GM12873 (cell line): ENCODE results near the gene GAP43.

Experiments
- CTCF ChIP-seq: IDR thresholded peaks from 2 replicates; pipeline ENCODE4 v1.5.1; 2012; ENCODE audit warnings: low read depth, mild to moderate bottlenecking, moderate library complexity, low read length, control low read depth; ENCODE audit not compliant: insufficient read depth; ENCODE audit errors: missing control alignments

GAP43 gene

GRCh38 chr3:115671761-115672455 lies 48.6 kb downstream of the GAP43 start:
- TF ChIP-seq CTCF, result no peak

- no peak for TF ChIP-seq CTCF
Measured at GRCh38 chr3:115673881-115674280, 50.6 kb downstream of the GAP43 start.

DNA sequence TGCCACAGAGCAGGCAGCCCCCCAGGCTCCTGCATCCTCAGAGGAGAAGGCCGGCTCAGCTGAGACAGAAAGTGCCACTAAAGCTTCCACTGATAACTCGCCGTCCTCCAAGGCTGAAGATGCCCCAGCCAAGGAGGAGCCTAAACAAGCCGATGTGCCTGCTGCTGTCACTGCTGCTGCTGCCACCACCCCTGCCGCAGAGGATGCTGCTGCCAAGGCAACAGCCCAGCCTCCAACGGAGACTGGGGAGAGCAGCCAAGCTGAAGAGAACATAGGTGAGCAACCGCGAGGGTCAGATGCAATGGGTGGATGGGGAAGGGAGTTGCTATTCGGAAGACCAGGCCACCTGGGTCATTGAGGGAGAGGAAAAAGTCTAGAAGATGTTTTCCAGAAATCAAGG lies 53.0 kb downstream of the GAP43 start:
- no peak for TF ChIP-seq CTCF

DNA sequence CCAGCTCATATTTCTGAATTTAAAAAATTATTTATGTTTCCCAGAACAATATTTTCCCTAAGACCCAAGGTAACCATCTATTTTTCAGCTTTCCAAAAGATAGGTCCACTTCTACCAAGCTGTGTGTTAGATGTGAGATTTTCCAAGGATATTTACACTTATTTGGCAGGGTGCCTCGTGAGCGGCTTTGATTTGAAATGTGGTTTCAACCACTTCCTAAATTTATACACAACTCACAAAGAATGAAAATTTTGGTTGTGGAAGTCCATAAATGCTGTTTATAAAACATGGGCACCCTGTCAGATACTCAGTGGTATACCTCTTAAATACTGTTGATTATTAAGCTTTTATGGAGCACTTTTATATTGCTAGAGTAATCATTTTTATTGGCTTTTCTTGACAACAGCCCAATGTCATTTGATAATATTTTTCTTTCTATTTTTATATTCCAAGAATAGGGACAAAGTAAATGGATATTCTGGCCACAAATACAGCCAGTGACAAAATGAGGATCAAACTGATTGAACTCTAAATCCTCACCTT lies 57.6 kb downstream of the GAP43 start:
- TF ChIP-seq CTCF, result no peak

DNA sequence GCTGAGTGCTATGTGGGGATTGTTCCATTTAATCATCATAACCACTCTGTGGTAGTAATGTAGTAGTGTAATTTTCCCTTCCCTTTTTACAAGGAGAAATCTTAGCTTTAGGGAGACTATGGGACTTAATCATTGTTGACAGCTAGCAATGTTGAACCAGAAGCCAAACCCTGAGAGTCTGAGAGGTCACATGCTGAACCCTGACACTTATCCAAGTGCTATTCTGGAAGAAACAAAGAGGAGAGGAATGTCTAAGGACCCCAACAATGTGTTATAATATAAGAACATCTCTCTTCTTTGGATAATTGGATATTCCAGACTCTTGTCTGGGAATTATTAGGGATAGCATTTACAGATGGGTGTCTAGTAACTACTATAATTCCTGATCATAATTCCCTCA lies 58.4 kb downstream of the GAP43 start:
- TF ChIP-seq CTCF, result no peak

DNA sequence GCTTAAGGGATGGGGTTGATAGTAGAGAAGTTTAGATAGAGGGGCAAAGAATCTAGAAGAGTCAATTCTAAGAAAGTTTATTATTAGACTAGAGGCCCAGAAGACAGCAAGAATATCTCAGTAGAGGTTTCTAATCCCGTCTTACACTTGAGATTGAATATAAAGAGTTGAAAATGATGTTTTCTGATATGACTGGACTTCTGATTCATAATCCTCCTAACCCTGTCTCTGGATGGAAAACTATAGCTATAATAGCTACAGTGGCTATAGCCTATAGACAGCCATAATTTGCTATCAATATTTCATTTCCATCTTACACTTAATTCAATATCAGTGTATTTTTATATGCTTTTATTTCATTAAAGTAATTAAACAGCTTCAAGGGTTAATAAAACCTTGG lies 60.0 kb downstream of the GAP43 start:
- no peak for TF ChIP-seq CTCF

- no peak for TF ChIP-seq CTCF
Measured at GRCh38 chr3:115683773-115684172, 60.5 kb downstream of the GAP43 start.
